ENCODE results near the gene LMAN1L.

DNA sequence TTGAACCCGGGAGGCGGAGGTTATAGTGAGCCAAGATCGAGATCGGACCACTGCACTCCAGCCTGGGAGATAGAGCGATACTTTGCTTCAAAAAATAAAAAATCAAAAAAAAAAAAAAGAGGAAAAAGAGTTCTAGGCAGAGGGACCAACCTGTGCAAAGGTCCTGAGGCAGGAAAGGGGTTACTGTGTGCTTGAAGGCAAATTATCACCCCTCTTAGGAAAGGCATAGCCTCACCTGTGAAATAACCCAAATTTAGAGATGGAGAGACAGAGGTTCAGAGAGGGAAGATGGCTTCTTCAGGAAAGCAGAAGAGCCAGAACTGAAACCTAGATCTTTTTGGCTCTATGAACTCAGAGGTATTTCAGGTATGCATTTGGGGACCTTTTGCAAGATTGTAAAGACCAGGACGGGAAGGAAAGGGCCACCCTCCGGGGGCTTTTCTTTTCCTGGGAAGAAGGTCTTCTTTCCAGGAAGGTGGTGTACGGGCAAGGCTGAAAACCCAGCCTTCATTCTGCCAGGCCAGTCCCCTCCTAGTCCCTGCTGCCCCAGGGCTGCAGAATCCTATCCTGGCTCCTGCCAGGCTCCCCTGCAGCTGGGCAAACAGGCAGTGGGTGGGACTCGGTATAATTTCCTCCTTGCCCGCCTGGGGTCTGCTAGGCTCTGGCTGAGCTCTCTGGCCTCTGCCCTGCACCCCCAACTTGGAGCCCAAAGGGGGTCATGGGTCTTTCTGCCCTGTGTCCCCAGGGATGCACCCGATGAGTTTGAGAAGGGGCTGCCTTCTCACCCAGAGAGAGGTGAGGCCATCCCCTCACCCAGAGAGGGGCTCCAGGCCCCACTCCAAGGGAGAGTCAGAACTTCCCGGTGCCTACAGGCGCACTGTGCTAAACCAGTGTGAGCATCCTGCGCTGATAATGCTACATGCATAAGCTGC, 45.2 kb upstream of the LMAN1L start:
- TF ChIP-seq GATA2 (IDR thresholded peaks at IDR 0.05; ENCODE audit: low read depth, low read length), result no peak
- TF ChIP-seq GATA3 (IDR thresholded peaks at IDR 0.05; ENCODE audit: low read depth, low read length), result no peak

Measured in SH-SY5Y (cell line).